ENCODE results near the gene SNRNP25.

SNRNP25 gene

DNA sequence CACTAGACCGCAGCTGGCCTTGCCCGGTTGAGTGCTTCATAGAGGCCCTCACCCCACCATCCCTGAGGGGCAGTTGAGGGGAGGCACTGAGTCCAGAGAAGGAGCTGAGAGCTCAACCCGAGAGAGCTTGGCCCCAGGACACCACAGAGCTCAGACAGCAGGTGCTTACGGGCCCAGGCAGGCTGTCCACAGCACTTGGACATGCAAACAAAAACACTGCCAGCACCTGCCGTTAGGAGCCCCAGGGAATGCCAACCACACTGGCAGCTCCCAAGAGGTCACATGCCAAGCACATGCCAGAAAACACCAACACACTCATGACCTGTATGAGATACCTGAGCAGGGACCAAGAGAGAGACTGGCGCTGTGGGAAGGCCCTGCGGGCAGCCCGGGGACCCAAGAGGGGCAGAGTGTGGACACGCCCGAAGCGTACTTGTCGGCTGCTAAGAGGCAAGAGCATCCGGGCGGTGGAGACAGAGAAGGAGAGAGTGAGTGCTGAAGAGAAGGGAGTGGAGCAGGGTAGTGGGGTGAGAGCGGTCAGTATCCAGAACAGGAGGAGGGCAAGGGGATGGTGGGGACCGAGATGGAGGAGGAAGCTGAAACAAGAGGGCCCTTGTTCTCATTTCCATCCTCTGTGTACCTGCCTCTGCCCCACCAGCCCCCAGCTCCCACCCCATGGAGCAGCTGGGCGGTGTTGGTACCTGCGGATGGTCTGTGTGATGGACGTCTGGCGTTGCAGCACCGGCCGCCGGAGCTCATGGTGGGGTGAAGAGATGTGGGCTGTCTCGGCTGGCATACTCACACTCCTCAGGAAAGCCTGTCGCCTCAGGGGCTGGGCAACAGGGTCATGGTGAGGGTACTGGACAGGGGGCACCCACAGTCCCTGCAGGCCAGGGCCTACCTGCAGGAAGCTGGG, 10.6 kb downstream of the SNRNP25 start:
- DNase-seq (ENCODE audit: low spot score): no peak

DNA sequence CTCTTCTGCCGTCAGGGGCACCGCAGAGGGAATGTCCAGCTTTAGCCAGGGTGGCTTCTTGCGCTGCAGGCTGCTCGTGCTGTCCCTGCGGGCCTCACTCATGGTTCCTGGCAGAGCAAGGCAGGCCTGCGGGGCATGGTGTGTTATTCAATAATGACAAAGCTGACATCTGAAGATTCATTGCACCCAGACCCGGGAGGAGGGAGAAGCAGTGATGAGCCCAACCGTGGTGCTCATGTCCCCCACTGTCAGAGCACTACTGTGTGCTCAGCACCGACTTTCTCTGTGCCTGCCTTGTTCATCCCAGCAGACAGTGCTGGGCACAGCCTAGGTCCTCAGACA, 11.3 kb downstream of the SNRNP25 start:
- no peak for DNase-seq (ENCODE audit: low spot score)

DNA sequence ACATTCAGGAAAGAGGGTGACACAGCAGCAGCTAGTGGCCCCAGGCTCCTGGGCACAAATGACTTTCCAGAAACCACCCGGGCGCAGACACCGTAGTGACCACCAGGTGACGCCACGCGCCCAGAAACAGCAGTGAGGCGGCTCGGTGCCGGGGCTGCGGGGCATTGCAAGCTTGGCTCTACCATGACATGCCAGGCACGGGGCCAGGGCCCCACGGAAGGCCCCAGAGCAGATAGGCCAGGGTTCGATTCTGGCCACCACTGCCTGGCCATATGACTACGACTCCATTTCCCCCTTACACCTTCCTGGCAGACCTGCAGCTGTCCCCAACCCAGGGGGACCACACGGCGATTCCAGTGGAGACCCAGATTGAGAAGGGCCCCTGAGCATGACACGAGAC, 12.1 kb downstream of the SNRNP25 start:
- peak; percentile 87 for DNase-seq (ENCODE audit: low spot score)

DNA sequence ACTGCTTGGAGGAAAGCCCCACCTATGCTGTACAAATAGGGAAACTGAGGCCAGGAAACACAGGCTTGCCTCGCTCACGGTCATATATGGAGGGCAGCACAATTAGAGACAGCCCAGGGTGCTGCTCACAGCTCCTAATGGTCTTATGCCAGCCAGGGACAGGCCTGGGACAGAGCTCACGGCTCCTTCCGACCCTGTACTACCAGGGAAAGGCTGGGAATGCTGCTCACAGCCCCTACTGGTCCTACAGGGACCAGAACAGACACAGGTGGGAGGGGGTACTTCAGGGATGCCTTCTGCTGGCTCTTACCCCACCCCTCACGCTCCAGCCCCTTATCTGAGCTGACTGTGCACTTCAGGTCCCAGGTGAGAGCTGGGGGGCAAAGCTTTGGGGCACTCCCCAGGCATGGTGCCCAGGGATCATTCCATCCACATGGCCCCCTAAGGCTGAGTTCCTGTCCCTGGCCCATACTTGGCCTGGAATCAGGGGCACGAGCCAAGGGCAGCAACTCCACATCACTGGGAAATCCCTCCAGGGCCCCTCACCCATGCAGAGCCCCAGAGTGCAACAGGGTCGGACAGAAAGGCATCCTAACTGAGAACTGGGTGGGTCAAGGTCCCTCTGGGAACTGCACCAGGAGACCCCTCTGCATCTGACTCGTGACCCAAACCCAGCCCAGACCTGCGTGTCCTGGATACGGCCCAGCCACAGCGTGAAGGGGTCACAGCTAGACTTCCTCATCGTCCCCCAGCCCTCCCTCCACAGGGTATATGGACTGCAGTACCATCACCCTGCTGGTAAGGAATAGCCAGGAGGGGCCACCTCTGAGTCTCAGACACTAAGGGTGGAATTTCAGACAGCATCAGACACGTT, 12.9 kb downstream of the SNRNP25 start:
- no peak for DNase-seq (ENCODE audit: low spot score)

DNA sequence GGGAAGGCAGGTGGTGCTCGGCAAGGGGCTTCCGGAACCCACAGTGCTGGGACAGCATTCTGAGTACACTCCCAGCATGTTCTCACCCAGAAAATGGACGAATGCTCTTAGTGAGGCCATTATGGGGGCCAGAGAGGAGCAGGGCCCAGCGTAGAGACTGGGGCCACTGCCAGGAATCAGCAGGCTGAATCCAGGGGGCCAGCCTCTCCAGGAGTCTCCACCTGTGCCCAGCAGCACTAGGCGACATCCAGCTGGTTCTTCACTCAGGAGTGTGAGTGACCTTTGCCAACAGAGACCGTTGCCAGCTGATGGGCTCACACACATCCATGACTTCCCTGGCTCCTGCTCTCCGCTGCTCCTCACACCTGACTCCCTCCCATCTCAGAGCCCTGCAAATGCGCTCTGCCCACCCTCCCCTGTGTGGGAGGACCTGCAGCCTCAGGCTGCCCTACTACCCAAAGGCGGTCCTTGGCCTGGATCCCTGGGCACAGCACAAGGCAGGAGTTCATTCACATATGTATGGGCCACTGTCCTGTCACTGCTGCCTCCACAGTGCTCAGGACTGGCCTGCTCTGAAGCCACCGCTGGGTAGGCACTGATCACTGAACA, 13.7 kb downstream of the SNRNP25 start:
- no peak for DNase-seq (ENCODE audit: low spot score)

DNA sequence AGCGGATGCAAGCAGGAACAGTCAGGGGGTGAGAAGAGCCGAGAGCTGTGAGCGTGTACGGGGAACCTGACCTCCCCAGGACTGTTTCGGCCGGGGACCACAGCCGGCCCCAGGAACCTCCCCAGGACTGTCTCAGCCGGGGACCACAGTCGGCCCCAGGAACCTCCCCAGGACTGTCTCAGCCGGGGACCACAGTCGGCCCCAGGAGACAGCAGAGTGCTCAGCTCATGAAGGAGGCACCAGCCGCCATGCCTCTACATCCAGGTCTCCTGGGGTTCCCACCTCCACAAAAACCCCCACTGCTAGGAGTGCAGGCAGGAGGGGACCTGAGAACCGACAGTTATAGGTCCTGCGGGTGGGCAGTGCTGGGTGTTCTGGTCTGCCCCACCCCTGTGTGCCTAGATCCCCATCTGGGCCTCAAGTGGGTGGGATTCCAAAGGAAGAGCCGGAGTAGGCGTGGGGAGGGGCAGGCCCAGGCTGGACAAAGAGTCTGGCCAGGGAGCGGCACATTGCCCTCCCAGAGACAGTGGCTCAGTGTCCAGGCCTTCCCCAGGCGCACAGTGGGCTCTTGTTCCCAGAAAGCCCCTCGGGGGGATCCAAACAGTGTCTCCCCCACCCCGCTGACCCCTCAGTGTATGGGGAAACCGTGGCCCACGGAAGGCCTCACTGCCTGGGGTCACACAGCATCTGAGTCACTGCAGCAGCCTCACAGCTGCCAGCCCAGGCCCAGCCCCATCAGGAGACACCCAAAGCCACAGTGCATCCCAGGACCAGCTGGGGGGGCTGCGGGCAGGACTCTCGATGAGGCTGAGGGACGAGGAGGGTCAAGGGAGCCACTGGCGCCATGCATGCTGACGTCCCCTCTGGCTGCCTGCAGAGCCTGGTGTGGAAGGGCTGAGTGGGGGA, 14.5 kb downstream of the SNRNP25 start:
- no peak for DNase-seq (ENCODE audit: low spot score)

DNA sequence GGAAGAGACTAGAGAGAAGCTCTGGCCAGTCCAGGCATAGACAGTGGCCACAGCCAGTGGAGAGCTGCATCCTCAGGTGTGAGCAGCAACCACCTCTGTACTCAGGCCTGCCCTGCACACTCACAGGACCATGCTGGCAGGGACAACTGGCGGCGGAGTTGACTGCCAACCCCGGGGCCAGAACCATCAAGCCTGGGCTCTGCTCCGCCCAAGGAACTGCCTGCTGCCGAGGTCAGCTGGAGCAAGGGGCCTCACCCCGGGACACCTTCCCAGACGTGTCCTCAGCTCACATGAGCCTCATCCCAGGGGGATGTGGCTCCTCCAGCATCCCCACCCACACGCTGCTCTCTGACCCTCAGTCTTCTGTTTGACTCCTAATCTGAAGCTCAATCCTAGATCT, 15.6 kb downstream of the SNRNP25 start:
- no peak for DNase-seq (ENCODE audit: low spot score)

DNA sequence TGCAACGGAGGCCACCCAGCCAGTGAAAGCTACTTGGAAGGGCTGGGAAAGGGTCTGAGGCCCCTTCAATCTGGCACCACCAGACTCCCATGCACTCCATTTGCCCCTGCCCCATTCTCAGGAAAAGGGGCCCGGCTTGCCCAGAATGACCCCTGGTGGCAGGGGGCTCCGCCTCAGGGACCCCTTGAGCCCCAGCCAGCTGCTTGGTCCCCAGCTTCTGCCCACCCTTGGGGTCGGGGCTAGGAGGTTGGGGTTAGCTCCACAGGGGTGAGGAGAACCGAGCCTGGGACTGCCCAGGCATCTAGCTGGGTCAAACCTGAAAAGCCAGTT, 17.5 kb downstream of the SNRNP25 start:
- no peak for DNase-seq (ENCODE audit: low spot score)

DNA sequence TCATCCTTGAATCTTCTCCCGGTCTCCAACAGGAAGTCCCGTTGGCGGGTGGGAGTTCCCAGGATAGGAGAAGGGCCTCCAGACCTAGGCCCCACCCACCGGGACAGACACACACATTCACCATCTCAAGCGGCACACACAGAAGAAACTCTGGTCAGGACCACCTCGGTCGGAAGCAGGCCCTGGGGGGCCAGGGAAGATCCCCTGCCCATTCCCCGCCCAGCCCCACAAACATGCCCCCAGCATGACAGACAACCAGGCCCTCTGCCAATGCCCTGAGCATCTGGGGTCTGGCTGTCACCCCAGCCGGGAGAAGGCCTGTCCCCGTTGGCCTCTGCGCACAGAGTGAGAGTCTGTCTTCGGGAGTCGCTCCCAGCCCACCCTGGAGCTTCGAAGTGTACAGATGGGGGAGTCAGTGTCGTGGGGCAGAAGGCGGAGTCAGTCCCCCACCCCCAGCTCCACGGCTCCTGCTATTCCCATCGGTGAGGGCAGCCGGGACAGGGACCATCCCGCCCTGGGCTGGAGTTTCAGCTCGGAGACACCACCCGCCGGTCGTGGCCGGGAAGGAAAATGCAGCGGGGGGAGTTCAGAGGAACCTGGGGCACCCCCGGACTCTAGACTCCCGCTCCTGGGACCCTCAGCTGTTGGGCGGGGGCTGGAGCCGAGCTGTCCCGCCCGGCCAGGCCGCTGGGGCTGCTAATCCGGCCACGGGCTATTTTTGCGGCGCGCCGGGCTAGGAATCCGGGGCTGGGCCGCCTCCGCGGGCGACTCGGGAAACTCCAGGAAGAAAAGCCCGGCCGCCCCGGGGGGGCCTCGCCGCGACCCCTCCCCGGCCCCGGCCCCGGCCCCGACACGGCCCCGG, 18.1 kb downstream of the SNRNP25 start:
- DNase-seq (ENCODE audit: low spot score): no peak

DNA sequence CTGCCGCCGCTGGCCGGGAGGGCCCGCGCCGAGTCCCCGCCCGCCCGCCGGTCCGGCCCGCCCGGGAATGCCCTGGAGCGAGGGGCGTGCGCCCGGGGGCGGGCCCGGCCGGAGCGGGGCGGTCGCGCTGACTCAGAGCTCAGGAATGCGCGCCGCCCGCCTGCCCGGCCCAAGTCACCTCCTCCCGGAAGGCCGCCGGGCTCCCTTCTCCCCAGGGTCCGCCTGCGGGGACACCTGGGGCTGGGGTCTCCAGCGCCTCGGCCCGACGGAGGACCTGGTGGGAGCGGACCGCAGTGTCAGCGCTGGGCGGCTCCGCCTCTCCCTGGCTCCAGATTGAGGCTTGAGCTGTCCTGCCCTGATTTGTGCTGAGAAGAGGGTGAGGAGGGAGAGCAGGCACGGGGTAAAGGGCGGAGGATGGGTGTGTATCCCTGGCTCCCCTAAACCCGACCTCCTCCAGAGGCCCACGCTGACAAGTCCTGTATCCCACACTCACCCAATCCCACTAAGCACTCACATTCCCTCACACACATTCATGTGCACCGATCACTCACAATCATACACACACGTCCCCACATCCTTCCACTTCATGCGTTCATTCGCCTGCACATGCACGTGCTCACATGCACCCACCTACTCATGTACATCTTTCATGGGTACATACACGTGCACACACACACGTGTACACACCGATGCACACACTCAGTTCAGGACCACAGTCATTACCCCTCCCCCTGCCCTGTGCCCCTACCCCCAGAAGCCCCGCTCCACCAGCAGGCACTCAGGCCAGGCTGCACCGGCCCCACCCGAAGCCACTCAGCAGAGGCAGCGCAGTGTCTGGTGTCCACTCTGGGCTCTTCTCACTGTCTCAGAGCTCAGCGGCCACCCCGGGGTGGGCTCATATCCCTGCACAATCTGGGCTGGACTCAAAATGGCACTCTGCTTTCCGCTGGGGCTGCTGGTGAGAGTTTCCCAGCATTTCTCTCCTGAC, 19.2 kb downstream of the SNRNP25 start, which contains the start of gene RHBDF1:
Gene RHBDF1, minus strand, starts transcription at position 71 of the 988 bp plus-strand sequence. CDS start 7,616 bp downstream, outside the sequence.
- DNase-seq (ENCODE audit: low spot score): no peak

DNA sequence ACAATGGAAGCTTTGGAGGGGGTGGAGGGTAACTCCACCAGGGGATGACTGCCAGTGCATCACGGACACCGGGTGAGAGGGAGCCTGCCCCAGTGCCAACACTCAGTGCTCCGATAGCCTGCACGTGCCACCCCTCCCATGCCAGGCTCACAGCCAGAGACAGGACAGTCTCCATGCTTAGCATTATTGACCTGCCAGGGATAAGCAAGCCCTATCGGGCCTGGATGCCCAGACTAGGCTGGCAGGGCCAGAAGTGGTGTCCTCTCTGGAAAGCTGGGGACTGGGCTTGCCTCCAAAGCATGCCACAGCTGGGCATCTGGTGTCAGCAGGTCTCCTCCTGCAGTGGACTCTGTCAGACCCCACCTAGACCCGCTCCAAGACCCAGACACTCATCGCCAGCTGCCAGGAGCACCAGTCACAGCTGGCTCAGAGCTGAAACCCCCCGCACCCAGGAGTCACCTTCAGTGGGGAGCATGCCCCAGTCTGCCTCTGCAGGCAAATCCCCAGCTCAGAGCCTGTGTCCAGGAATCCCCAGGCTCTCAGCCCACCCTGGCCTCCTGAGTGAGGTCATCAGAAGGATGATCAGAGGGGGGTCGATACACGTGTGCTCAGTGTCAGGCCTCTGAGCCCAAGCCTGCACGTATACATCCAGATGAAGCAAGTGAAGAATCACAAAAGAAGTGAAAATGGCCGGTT, 20.6 kb downstream of the SNRNP25 start:
- no peak for DNase-seq (ENCODE audit: low spot score)

DNA sequence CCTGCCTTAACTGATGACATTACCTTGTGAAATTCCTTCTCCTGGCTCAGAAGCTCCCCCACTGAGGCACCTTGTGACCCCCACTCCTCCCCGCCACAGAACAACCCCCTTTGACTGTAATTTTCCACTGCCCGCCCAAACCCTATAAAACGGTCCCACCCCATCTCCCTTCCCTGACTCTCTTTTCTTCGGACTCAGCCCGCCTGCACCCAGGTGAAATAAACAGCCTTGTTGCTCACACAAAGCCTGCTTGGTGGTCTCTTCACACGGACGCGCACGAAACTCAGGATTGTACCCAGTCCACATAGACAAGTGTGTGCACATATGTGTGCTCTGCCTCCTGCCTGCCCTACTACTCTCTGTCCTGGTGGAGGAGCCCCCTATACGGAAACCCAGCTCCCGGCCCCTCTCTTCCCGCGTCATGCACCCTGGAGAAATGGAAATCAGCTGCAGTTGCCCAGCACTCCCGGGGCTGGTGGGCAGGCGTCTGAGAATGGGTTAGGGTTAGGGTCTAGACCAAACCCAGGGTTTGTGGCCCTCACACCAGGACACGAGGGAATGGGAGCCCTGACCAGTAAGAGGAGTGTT, 21.2 kb downstream of the SNRNP25 start:
- no peak for DNase-seq (ENCODE audit: low spot score)

DNA sequence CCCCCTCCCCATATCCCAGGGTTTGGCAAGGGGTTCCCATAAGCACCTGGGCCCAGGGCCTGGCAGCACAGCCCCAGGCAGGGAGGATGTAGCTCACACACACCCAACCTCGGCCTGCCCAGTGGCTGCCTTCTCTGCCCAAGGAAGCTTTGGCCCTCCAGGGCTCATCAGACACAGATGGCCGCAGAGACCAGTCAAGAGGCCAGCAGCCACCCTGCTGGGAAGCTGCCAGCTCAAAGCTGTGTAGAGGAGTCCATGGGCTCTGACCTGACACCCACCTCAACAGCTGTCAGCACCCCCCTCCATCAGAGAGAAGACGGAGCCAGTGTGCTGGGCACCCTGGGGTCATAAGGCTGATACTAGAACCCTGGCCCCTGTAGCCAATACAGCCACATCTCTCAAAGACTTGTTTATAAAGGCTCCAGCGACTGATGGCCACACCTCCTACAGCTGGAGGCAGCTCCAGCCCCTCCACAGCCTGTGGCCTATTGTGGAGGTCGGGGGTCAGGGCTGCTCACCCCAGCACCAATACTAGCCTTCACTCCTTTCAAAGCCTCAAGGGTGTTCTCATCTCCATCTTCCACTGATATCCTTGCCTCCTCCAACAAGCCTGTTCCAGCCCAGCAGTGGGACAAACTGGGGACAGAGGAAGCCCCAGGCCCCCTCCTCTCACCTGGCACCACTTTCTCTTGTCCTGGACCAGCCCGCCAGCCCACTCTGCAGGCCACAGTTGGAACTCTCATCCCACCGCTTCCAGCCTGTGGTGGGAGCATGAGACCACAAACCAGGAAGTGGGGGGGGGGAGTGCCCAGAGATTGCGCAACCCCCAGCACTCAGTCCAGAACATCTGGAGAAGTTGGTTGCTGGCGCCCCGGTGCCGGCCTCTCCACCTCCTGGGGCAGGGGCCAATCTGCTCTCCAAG, 22.2 kb downstream of the SNRNP25 start:
- peak; percentile 41 for DNase-seq (ENCODE audit: low spot score)

DNA sequence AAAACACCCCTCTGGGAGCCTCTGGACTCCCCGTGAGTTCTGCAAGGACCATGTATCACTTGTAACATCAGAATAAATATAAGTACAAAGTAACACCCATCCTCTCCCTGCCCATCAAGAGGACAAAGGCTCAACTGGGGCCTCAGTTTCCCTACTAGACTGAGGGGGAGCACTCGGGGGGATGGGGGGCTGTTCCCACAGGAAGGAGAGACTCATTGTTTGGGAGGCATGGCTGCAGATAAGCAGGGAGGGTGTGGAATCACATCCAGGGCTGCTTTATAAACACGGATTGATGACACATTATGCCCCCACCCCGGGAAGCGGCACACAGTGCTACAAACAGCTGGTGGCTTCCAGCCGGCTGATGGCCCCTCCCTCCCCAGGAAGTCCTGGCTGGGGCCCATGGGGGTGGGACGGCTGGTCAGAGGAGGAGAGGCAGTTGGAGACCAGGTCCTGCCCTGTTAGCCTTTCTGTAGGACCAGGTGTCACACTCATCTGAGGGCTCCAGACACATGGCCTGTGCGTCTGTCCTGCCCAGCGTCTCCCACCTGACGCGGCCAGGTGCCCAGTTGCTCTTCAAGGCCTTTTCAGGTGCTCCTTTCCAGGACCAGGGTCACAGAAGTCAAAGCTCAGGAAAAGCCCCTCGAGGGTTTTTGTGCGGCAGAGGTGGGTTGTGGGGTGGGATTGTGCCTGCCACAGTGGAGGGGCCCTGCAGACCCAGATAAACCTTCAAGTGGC, 23.1 kb downstream of the SNRNP25 start:
- peak; percentile 26 for DNase-seq (ENCODE audit: low spot score)

DNA sequence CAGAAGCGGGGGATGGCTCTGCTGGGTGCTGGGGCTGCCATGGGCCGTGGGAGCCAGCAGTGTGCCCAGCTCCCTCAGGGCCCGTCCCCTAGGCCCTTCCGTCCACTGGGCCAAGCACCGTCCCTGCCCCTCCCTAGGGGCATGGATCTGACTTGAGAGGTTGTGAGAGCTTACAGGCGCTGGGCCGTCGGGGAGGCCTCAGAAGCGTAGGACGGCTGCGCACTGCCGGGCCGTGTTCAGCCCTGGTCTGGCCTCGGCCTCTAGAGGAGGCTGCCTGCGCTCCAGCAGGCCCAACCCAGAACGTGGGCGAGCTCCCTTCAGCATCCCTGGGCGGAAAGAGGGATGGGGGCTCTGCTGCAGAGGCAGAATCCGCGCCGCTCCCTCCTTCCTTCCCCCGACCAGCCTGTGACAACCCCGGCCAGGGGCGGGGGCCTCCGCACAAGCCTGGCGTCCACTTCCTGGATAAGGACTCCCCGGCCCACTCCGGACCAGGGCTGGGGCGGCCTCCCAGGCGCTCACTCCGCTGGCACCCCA, 23.7 kb downstream of the SNRNP25 start:
- DNase-seq (ENCODE audit: low spot score): peak; percentile 36

DNA sequence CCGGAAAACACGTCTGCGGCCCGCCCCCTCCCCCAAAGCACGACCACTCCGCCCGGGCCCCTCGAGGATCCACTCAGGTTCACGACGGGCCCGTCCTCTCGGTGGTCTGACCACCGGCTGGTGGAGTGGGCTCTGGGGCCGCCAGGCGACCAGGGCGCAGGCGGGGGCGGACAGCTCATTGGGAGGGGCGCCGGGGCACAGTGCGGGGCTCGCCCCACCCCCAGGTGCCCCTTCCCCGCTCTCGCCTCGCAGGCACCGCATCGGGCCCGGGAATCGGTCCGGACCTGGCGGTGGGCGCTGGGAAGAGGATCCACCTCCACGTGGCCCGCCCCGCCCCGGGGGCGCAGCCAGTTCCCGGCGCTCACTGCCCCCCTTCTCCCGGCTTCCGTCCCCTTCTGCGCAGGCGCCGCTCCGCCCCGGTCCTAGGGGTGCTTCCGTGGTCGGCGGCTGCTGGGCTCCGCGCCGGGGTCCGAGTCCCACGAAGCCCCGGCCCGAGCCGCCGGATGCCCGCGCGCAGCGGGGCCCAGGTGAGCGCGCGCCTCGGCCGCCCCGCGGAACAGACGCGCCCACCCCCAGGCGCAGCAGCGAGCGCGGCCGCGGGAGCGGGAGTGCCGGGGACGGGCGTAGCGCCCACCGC, 24.3 kb downstream of the SNRNP25 start, which contains the start of gene MPG:
Gene MPG, plus strand, starts transcription at position 419 of the 637 bp plus-strand sequence. Its CDS starts 85 bp downstream, at position 504.
- DNase-seq (ENCODE audit: low spot score): peak; percentile 83

Measured in NAMALWA (cell line).